Activated naive CD8-positive, alpha-beta T cell treated with anti-CD3 and anti-CD28 coated beads for 36 hours (primary cell): Measurements from ENCODE around the gene CCL5. TPM values are rescaled to one million over a fixed set of nuclear protein-coding genes. Genes with fewer than 3 reads are reported as not detected.

Experiments
- DNase-seq: peaks from one replicate; pipeline ENCODE4 v3.0.0; 2021
- H3K27ac Mint-ChIP-seq: one replicate; pipeline ENCODE4 v1.8.0; 2022; ENCODE audit warnings: mild to moderate bottlenecking, moderate library complexity, mixed read lengths
- H3K27me3 Mint-ChIP-seq: one replicate; pipeline ENCODE4 v1.8.0; 2022; ENCODE audit warnings: mild to moderate bottlenecking, mixed read lengths
- H3K36me3 Mint-ChIP-seq: one replicate; pipeline ENCODE4 v1.8.0; 2021; ENCODE audit warnings: mild to moderate bottlenecking, mixed read lengths
- H3K4me1 Mint-ChIP-seq: one replicate; pipeline ENCODE4 v1.8.0; 2021; ENCODE audit warnings: mixed read lengths
- H3K4me3 Mint-ChIP-seq: one replicate; pipeline ENCODE4 v1.8.0; 2022; ENCODE audit warnings: mild to moderate bottlenecking, moderate library complexity, mixed read lengths
- H3K9me3 Mint-ChIP-seq: one replicate; pipeline ENCODE4 v1.8.0; 2022; ENCODE audit warnings: mixed read lengths
- total RNA-seq, 2 experiments: library from RNA; stranded (reverse); gene quantifications; one replicate each; pipeline ENCODE4 v1.2.3, GENCODE V29; 2021

CCL5 gene
- total RNA-seq, 2 experiments from 2014 or later = 16.4 to 18.1 TPM

- Mint-ChIP-seq H3K27ac (no peak overlapping the region), H3K36me3 (peaks cover 3% of the 10 kb centered on the region), H3K27me3 (no peaks in the 10 kb centered on the region)
These were observed 14.5 kb downstream of the CCL5 start for GRCh38 chr17:35865412-35866340.

GRCh38 chr17:35864853-35865252, 15.3 kb downstream of the CCL5 start:
- Mint-ChIP-seq H3K27me3 (no peaks in the 10 kb centered on the region), H3K4me3 (no peak overlapping the region)

More at GRCh38 chr17:35865412-35866340, 14.5 kb downstream of the CCL5 start:
- DNase-seq = no peak
- H3K4me1 Mint-ChIP-seq = peaks cover 20% of the 10 kb centered on the region
- H3K4me3 Mint-ChIP-seq = no peak overlapping the region
- no peaks in the 10 kb centered on the region for H3K9me3 Mint-ChIP-seq

GRCh38 chr17:35856603-35857002, 23.6 kb downstream of the CCL5 start:
- H3K4me3 Mint-ChIP-seq = no peak overlapping the region
- H3K27ac Mint-ChIP-seq = no peak overlapping the region
- no peaks in the 10 kb centered on the region for H3K9me3 Mint-ChIP-seq
- H3K27me3 Mint-ChIP-seq = no peaks in the 10 kb centered on the region
- H3K36me3 Mint-ChIP-seq = peaks cover 9% of the 10 kb centered on the region
- DNase-seq = no peak
- no peaks in the 10 kb centered on the region for H3K4me1 Mint-ChIP-seq

More at GRCh38 chr17:35864853-35865252, 15.3 kb downstream of the CCL5 start:
- DNase-seq = no peak
- Mint-ChIP-seq H3K36me3 (peaks cover 3% of the 10 kb centered on the region), H3K9me3 (no peaks in the 10 kb centered on the region), H3K27ac (no peak overlapping the region), H3K4me1 (peaks cover 17% of the 10 kb centered on the region)

- Mint-ChIP-seq H3K4me1 (no peaks in the 10 kb centered on the region), H3K4me3 (no peak overlapping the region), H3K9me3 (no peaks in the 10 kb centered on the region), H3K36me3 (peaks cover 13% of the 10 kb centered on the region), H3K27ac (no peak overlapping the region), H3K27me3 (no peaks in the 10 kb centered on the region)
- DNase-seq = no peak
These were observed 24.2 kb downstream of the CCL5 start for GRCh38 chr17:35855965-35856364.

- H3K36me3 Mint-ChIP-seq = peaks cover 20% of the 10 kb centered on the region
- peak; percentile 47 for DNase-seq
- no peak overlapping the region for H3K4me3 Mint-ChIP-seq
- H3K27me3 Mint-ChIP-seq = no peaks in the 10 kb centered on the region
- peak overlapping the region; percentile 3 for H3K27ac Mint-ChIP-seq
- no peaks in the 10 kb centered on the region for H3K9me3 Mint-ChIP-seq
- H3K4me1 Mint-ChIP-seq = peaks cover 3% of the 10 kb centered on the region
These were observed 30.5 kb downstream of the CCL5 start for GRCh38 chr17:35849469-35850348.

- Mint-ChIP-seq H3K27me3 (no peaks in the 10 kb centered on the region), H3K4me1 (peaks cover 3% of the 10 kb centered on the region), H3K9me3 (no peaks in the 10 kb centered on the region), H3K27ac (peak overlapping the region; percentile 4), H3K4me3 (no peak overlapping the region), H3K36me3 (peaks cover 32% of the 10 kb centered on the region)
- DNase-seq = no peak
These were observed 32.4 kb downstream of the CCL5 start for GRCh38 chr17:35847633-35848373.

GRCh38 chr17:35847006-35847405, 33.2 kb downstream of the CCL5 start:
- no peak overlapping the region for H3K27ac Mint-ChIP-seq
- no peak overlapping the region for H3K4me3 Mint-ChIP-seq
- no peaks in the 10 kb centered on the region for H3K27me3 Mint-ChIP-seq
- H3K36me3 Mint-ChIP-seq = peaks cover 36% of the 10 kb centered on the region
- peaks cover 3% of the 10 kb centered on the region for H3K4me1 Mint-ChIP-seq
- DNase-seq = no peak
- no peaks in the 10 kb centered on the region for H3K9me3 Mint-ChIP-seq

- Mint-ChIP-seq H3K27ac (peak overlapping the region; percentile 4), H3K36me3 (peaks cover 35% of the 10 kb centered on the region)
- DNase-seq = no peak
These were observed 33.9 kb downstream of the CCL5 start for GRCh38 chr17:35846055-35846809.

GRCh38 chr17:35844547-35844946, 35.6 kb downstream of the CCL5 start:
- no peak for DNase-seq
- H3K36me3 Mint-ChIP-seq = peaks cover 32% of the 10 kb centered on the region
- no peak overlapping the region for H3K27ac Mint-ChIP-seq
- no peak overlapping the region for H3K4me3 Mint-ChIP-seq
- H3K27me3 Mint-ChIP-seq = no peaks in the 10 kb centered on the region
- H3K9me3 Mint-ChIP-seq = no peaks in the 10 kb centered on the region
- H3K4me1 Mint-ChIP-seq = peaks cover 3% of the 10 kb centered on the region

More at GRCh38 chr17:35846055-35846809, 33.9 kb downstream of the CCL5 start:
- Mint-ChIP-seq H3K9me3 (no peaks in the 10 kb centered on the region), H3K4me1 (peaks cover 3% of the 10 kb centered on the region), H3K4me3 (no peak overlapping the region), H3K27me3 (no peaks in the 10 kb centered on the region)

- Mint-ChIP-seq H3K27ac (no peak overlapping the region), H3K4me1 (peaks cover 3% of the 10 kb centered on the region), H3K4me3 (no peak overlapping the region), H3K27me3 (no peaks in the 10 kb centered on the region), H3K36me3 (peaks cover 33% of the 10 kb centered on the region), H3K9me3 (no peaks in the 10 kb centered on the region)
- no peak for DNase-seq
These were observed 36.5 kb downstream of the CCL5 start for GRCh38 chr17:35843698-35844097.

- Mint-ChIP-seq H3K9me3 (no peaks in the 10 kb centered on the region), H3K4me3 (no peak overlapping the region), H3K27me3 (no peaks in the 10 kb centered on the region), H3K4me1 (peaks cover 3% of the 10 kb centered on the region), H3K36me3 (peaks cover 35% of the 10 kb centered on the region), H3K27ac (no peak overlapping the region)
- no peak for DNase-seq
These were observed 37.9 kb downstream of the CCL5 start for GRCh38 chr17:35842239-35842638.

GRCh38 chr17:35841505-35841904, 38.7 kb downstream of the CCL5 start:
- Mint-ChIP-seq H3K27ac (no peak overlapping the region), H3K36me3 (peaks cover 41% of the 10 kb centered on the region), H3K4me3 (no peak overlapping the region), H3K4me1 (peaks cover 3% of the 10 kb centered on the region), H3K27me3 (no peaks in the 10 kb centered on the region), H3K9me3 (no peaks in the 10 kb centered on the region)
- DNase-seq = no peak

- Mint-ChIP-seq H3K4me1 (no peaks in the 10 kb centered on the region), H3K4me3 (no peak overlapping the region), H3K27me3 (no peaks in the 10 kb centered on the region), H3K27ac (no peak overlapping the region), H3K9me3 (no peaks in the 10 kb centered on the region), H3K36me3 (peaks cover 45% of the 10 kb centered on the region)
- DNase-seq = no peak
These were observed 39.1 kb downstream of the CCL5 start for GRCh38 chr17:35841101-35841500.

- Mint-ChIP-seq H3K27ac (peak overlapping the region; percentile 8), H3K36me3 (peaks cover 33% of the 10 kb centered on the region)
These were observed 55.0 kb downstream of the CCL5 start for GRCh38 chr17:35825206-35825605.

More at GRCh38 chr17:35825206-35825605, 55.0 kb downstream of the CCL5 start:
- Mint-ChIP-seq H3K4me1 (peaks cover 10% of the 10 kb centered on the region), H3K9me3 (no peaks in the 10 kb centered on the region), H3K27me3 (no peaks in the 10 kb centered on the region), H3K4me3 (no peak overlapping the region)
- DNase-seq = no peak
